SK-N-SH treated with all-trans-retinoic acid at 6 μM for 48 hours (cell line): ENCODE measurements around the gene TPRG1L.

Source experiments
- ATAC-seq: fragments of 200-7000 bp; cut with Tn5 transposase; 3 replicates; pipeline ENCODE4 v1.9.1; 2020; ENCODE audit warnings: mild to moderate bottlenecking, moderate library complexity
- ARNTL ChIP-seq: fragments of 450-650 bp; formaldehyde crosslinking; IDR thresholded peaks from 2 replicates; pipeline ENCODE4 v1.5.0; 2020; ENCODE audit warnings: low read depth, mild to moderate bottlenecking, moderate library complexity, borderline replicate concordance
- BACH2 ChIP-seq: fragments of 250-450 bp; sonication (Bioruptor Pico); IDR thresholded peaks from 2 replicates; pipeline ENCODE4 v1.9.0; 2021; ENCODE audit warnings: mild to moderate bottlenecking, borderline replicate concordance
- ESRRG ChIP-seq: fragments of 250-450 bp; sonication (Bioruptor Pico); IDR thresholded peaks from 2 replicates; pipeline ENCODE4 v1.6.1; 2021; ENCODE audit warnings: mild to moderate bottlenecking
- GLIS3 ChIP-seq: fragments of 250-450 bp; sonication (Bioruptor Pico); IDR thresholded peaks from 2 replicates; pipeline ENCODE4 v1.5.0; 2020; ENCODE audit warnings: mild to moderate bottlenecking, moderate library complexity
- ISL1 ChIP-seq: fragments of 250-450 bp; sonication (Bioruptor Pico); IDR thresholded peaks from 2 replicates; pipeline ENCODE4 v2.1.2; 2022; ENCODE audit warnings: mild to moderate bottlenecking, moderate library complexity
- OSR1 ChIP-seq: fragments of 250-450 bp; sonication (Bioruptor Pico); IDR thresholded peaks from 2 replicates; pipeline ENCODE4 v1.8.0; 2022; ENCODE audit warnings: moderate library complexity, mild to moderate bottlenecking, inconsistent platforms
- PPARA ChIP-seq: fragments of 250-450 bp; sonication (Bioruptor Pico); IDR thresholded peaks from 2 replicates; pipeline ENCODE4 v1.5.0; 2020; ENCODE audit warnings: mild to moderate bottlenecking, borderline replicate concordance
- RARB ChIP-seq: fragments of 250-450 bp; sonication (Bioruptor Pico); IDR thresholded peaks from 2 replicates; pipeline ENCODE4 v1.8.0; 2021; ENCODE audit warnings: mild to moderate bottlenecking, moderate library complexity
- SNAI2 ChIP-seq: fragments of 250-450 bp; sonication (Bioruptor Pico); IDR thresholded peaks from 2 replicates; pipeline ENCODE4 v1.5.0; 2020; ENCODE audit warnings: mild to moderate bottlenecking, moderate library complexity
- TCF4 ChIP-seq: fragments of 250-450 bp; sonication (Bioruptor Pico); IDR thresholded peaks from 2 replicates; pipeline ENCODE4 v1.8.0; 2021; ENCODE audit warnings: mild to moderate bottlenecking, moderate library complexity, borderline replicate concordance
- TOX ChIP-seq: fragments of 250-450 bp; sonication (Bioruptor Pico); IDR thresholded peaks from 2 replicates; pipeline ENCODE4 v1.8.0; 2021; ENCODE audit warnings: mild to moderate bottlenecking, moderate library complexity, borderline replicate concordance
- ZC3H10 ChIP-seq: fragments of 250-450 bp; sonication (Bioruptor Pico); IDR thresholded peaks from 2 replicates; pipeline ENCODE4 v1.5.1; 2021; ENCODE audit warnings: mild to moderate bottlenecking, moderate library complexity
- ZFP3 ChIP-seq: fragments of 250-450 bp; sonication (Bioruptor Pico); IDR thresholded peaks from 2 replicates; pipeline ENCODE4 v1.5.0; 2020; ENCODE audit warnings: mild to moderate bottlenecking, moderate library complexity
- ZFP30 ChIP-seq: fragments of 450-650 bp; formaldehyde crosslinking; IDR thresholded peaks from 2 replicates; pipeline ENCODE4 v1.5.0; 2022; ENCODE audit warnings: mild to moderate bottlenecking, moderate library complexity
- ZNF565 ChIP-seq: fragments of 450-650 bp; formaldehyde crosslinking; conservative IDR thresholded peaks from 2 replicates; pipeline ENCODE4 v1.5.0; 2020; ENCODE audit warnings: low read depth, mild to moderate bottlenecking, moderate library complexity
- ZNF70 ChIP-seq: fragments of 450-650 bp; formaldehyde crosslinking; IDR thresholded peaks from 2 replicates; pipeline ENCODE4 v1.5.0; 2020; ENCODE audit warnings: mild to moderate bottlenecking, moderate library complexity
- ZNF8 ChIP-seq: fragments of 450-650 bp; formaldehyde crosslinking; IDR thresholded peaks from 2 replicates; pipeline ENCODE4 v1.5.0; 2020; ENCODE audit warnings: mild to moderate bottlenecking, moderate library complexity
- TF ChIP-seq, protein P1 (sequence below): fragments of 250-450 bp; sonication (Bioruptor Pico); IDR thresholded peaks from 2 replicates; pipeline ENCODE4 v1.5.1; 2020; ENCODE audit warnings: low read depth, mild to moderate bottlenecking, moderate library complexity
- TF ChIP-seq, protein P2 (sequence below): fragments of 250-450 bp; sonication (Bioruptor Pico); IDR thresholded peaks from 2 replicates; pipeline ENCODE4 v1.5.1; 2021; ENCODE audit warnings: mild to moderate bottlenecking, moderate library complexity
- TF ChIP-seq, protein P3 (sequence below): fragments of 250-450 bp; sonication (Bioruptor Pico); IDR thresholded peaks from 2 replicates; pipeline ENCODE4 v1.5.0; 2020; ENCODE audit warnings: mild to moderate bottlenecking, moderate library complexity
- TF ChIP-seq, protein P4 (sequence below): fragments of 250-450 bp; sonication (Bioruptor Pico); IDR thresholded peaks from 2 replicates; pipeline ENCODE4 v1.8.0; 2020; ENCODE audit warnings: mild to moderate bottlenecking, moderate library complexity, borderline replicate concordance
- TF ChIP-seq, protein P5 (sequence below): fragments of 250-450 bp; sonication (Bioruptor Pico); IDR thresholded peaks from 2 replicates; pipeline ENCODE4 v1.8.0; 2021; ENCODE audit warnings: low read depth, mild to moderate bottlenecking, moderate library complexity, borderline replicate concordance

Gene TPRG1L

DNA sequence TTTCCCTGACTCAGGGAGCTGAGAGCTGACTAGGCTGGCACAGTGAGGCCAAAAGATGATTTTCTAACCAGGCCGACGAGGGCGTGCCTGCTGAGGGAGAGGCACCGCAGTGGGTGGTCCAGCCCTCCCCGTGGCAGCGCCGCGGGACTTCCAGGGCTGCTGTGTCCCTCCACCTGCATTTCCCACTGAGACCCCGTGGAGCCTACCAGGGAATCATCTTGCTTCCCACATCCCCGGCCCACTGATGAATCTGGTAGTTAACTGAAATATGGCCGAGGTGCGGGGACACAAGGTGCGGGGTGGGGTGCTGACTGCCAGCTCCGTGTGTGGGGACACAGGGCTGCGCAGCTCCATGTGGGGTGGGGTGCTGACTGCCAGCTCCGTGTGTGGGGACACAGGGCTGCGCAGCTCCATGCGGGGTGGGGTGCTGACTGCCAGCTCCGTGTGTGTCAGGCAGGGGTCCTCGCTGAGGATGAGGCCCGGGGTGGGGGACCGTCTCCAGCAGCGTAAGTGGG, 14.6 kb downstream of the TPRG1L start:
- no peak for ATAC-seq
- TF ChIP-seq ZNF565 (CRISPR knock-in tag), result no peak
- TF ChIP-seq TOX, result no peak
- TF ChIP-seq TCF4 (CRISPR knock-in tag), result no peak
- TF ChIP-seq GLIS3, result no peak
- TF ChIP-seq, protein P1, sequence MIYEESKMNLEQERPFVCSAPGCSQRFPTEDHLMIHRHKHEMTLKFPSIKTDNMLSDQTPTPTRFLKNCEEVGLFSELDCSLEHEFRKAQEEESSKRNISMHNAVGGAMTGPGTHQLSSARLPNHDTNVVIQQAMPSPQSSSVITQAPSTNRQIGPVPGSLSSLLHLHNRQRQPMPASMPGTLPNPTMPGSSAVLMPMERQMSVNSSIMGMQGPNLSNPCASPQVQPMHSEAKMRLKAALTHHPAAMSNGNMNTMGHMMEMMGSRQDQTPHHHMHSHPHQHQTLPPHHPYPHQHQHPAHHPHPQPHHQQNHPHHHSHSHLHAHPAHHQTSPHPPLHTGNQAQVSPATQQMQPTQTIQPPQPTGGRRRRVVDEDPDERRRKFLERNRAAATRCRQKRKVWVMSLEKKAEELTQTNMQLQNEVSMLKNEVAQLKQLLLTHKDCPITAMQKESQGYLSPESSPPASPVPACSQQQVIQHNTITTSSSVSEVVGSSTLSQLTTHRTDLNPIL, result no peak
- TF ChIP-seq ZNF70 (CRISPR knock-in tag), result no peak
- TF ChIP-seq ZFP30, result no peak
- TF ChIP-seq SNAI2, result no peak
- no peak for TF ChIP-seq ZNF8 (CRISPR knock-in tag)
- no peak for TF ChIP-seq ZFP3 (CRISPR knock-in tag)
- no peak for TF ChIP-seq ARNTL
- TF ChIP-seq, protein P2, sequence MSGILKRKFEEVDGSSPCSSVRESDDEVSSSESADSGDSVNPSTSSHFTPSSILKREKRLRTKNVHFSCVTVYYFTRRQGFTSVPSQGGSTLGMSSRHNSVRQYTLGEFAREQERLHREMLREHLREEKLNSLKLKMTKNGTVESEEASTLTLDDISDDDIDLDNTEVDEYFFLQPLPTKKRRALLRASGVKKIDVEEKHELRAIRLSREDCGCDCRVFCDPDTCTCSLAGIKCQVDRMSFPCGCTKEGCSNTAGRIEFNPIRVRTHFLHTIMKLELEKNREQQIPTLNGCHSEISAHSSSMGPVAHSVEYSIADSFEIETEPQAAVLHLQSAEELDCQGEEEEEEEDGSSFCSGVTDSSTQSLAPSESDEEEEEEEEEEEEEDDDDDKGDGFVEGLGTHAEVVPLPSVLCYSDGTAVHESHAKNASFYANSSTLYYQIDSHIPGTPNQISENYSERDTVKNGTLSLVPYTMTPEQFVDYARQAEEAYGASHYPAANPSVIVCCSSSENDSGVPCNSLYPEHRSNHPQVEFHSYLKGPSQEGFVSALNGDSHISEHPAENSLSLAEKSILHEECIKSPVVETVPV, result no peak
- no peak for TF ChIP-seq OSR1
- TF ChIP-seq ZC3H10, result no peak
- no peak for TF ChIP-seq BACH2 (CRISPR knock-in tag)

DNA sequence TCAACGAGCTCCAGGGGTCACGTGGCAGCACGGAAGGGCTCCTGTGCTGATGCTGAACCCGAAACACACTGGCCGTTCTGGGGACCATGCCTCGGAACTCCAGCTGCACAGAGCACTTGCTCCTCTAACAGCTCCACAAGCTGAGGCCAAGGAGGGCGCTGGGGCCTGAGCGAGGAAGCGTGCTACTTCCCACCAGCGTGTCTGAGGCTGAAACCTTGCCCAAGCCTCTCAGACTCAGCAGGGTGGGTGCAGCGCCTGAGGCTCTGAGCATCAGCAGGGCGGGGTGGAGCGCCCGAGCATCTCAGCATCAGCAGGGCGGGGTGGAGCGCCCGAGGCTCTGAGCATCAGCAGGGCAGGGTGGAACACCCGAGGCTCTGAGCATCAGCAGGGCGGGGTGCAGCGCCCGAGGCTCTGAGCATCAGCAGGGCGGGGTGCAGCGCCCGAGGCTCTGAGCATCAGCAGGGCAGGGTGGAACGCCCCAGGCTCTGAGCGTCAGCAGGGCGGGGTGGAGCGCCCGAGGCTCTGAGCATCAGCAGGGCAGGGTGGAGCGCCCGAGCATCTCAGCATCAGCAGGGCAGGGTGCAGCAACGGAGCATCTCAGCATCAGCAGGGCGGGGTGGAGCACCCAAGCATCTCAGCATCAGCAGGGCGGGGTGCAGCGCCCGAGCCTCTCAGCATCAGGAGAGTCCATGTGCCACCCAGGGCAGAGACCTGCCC, 15.5 kb downstream of the TPRG1L start:
- TF ChIP-seq ZNF70 (CRISPR knock-in tag) (no peak), RARB (CRISPR knock-in tag) (no peak), TCF4 (CRISPR knock-in tag) (no peak), BACH2 (CRISPR knock-in tag) (no peak), OSR1 (no peak), SNAI2 (no peak), ZNF565 (CRISPR knock-in tag) (no peak), GLIS3 (no peak), PPARA (CRISPR knock-in tag) (no peak), ZFP3 (CRISPR knock-in tag) (no peak), ZNF8 (CRISPR knock-in tag) (no peak), ESRRG (no peak)
- TF ChIP-seq, protein P1, result no peak
- TF ChIP-seq, protein P3, sequence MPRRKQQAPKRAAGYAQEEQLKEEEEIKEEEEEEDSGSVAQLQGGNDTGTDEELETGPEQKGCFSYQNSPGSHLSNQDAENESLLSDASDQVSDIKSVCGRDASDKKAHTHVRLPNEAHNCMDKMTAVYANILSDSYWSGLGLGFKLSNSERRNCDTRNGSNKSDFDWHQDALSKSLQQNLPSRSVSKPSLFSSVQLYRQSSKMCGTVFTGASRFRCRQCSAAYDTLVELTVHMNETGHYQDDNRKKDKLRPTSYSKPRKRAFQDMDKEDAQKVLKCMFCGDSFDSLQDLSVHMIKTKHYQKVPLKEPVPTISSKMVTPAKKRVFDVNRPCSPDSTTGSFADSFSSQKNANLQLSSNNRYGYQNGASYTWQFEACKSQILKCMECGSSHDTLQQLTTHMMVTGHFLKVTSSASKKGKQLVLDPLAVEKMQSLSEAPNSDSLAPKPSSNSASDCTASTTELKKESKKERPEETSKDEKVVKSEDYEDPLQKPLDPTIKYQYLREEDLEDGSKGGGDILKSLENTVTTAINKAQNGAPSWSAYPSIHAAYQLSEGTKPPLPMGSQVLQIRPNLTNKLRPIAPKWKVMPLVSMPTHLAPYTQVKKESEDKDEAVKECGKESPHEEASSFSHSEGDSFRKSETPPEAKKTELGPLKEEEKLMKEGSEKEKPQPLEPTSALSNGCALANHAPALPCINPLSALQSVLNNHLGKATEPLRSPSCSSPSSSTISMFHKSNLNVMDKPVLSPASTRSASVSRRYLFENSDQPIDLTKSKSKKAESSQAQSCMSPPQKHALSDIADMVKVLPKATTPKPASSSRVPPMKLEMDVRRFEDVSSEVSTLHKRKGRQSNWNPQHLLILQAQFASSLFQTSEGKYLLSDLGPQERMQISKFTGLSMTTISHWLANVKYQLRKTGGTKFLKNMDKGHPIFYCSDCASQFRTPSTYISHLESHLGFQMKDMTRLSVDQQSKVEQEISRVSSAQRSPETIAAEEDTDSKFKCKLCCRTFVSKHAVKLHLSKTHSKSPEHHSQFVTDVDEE (CRISPR knock-in tag), result no peak
- ATAC-seq, result no peak

DNA sequence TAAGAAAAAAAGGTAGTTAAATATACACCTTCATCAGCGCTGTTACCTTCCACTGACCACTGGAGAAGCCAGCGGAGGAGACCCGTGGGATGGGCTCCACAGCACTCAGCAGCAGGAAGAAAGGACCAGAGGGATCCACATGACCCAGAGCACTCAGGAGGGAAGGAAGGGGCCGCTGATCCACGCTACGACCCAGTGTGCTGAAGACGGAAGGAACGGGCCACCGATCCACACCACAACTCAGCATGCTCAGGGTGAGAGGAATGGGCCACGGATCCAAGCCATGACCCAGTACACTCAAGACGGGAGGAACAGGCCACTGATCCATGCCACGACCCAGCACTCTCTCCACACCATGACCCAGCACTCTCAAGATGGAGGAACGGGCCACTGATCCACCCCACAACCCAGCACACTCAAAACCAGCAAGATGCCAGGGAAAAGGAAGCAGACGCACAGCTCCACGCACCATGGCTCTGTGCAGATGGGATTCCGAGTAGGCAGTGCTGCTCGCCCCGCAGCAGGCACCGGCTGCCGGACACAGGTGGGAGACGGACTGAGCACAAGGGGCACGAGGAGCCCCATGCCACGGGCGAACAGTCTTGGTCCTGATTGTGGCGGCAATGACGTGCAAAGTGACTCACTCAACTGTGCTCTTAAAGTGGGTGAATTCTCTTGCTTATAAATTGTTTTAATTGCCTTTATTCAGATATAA, 16.4 kb downstream of the TPRG1L start:
- no peak for ATAC-seq
- TF ChIP-seq ZFP30 (no peak), ISL1 (CRISPR knock-in tag) (no peak), ARNTL (no peak), TOX (no peak), OSR1 (no peak), ZNF565 (CRISPR knock-in tag) (no peak), RARB (CRISPR knock-in tag) (no peak), PPARA (CRISPR knock-in tag) (no peak), ZNF8 (CRISPR knock-in tag) (no peak), GLIS3 (no peak), SNAI2 (no peak)
- TF ChIP-seq, protein P4, sequence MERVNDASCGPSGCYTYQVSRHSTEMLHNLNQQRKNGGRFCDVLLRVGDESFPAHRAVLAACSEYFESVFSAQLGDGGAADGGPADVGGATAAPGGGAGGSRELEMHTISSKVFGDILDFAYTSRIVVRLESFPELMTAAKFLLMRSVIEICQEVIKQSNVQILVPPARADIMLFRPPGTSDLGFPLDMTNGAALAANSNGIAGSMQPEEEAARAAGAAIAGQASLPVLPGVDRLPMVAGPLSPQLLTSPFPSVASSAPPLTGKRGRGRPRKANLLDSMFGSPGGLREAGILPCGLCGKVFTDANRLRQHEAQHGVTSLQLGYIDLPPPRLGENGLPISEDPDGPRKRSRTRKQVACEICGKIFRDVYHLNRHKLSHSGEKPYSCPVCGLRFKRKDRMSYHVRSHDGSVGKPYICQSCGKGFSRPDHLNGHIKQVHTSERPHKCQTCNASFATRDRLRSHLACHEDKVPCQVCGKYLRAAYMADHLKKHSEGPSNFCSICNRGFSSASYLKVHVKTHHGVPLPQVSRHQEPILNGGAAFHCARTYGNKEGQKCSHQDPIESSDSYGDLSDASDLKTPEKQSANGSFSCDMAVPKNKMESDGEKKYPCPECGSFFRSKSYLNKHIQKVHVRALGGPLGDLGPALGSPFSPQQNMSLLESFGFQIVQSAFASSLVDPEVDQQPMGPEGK (CRISPR knock-in tag), result no peak
- TF ChIP-seq, protein P5, sequence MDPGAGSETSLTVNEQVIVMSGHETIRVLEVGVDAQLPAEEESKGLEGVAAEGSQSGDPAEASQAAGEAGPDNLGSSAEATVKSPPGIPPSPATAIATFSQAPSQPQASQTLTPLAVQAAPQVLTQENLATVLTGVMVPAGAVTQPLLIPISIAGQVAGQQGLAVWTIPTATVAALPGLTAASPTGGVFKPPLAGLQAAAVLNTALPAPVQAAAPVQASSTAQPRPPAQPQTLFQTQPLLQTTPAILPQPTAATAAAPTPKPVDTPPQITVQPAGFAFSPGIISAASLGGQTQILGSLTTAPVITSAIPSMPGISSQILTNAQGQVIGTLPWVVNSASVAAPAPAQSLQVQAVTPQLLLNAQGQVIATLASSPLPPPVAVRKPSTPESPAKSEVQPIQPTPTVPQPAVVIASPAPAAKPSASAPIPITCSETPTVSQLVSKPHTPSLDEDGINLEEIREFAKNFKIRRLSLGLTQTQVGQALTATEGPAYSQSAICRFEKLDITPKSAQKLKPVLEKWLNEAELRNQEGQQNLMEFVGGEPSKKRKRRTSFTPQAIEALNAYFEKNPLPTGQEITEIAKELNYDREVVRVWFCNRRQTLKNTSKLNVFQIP, result no peak
- TF ChIP-seq, protein P2, result no peak
